HepG2 (cell line): ENCODE measurements around the gene HNRNPAB. TPM values are rescaled to one million over a fixed set of nuclear protein-coding genes. Genes with fewer than 3 reads are reported as not detected.

ENCODE experiments used
- ATAC-seq: fragments of 200-7000 bp; cut with Tn5 transposase; 3 replicates; pipeline ENCODE4 v1.9.1; 2020; ENCODE audit warnings: mild to moderate bottlenecking, moderate library complexity
- BruUV-seq: library from RNA; stranded (reverse); fragments of 400-500 nt; replicated peaks from 2 replicates; lab custom pipeline; 2021; lab: Mats Ljungman, UMichigan
- CTCF ChIA-PET: fragments of 300-600 bp; formaldehyde crosslinking; extraction: SDS; loops from one replicate; lab custom pipeline; 2021; ENCODE audit warnings: low total read pairs, inconsistent platforms, low intra/inter-chr PET ratio; lab: Yijun Ruan, JAX
- POLR2A ChIA-PET: fragments of 350-600 bp; sonication (Branson Sonifier 250); formaldehyde crosslinking; loops from one replicate; lab custom pipeline; 2020; ENCODE audit warnings: antibody characterized with exemption, inconsistent platforms; lab: Yijun Ruan, JAX
- DNase-seq: peaks from one replicate; pipeline ENCODE4 v3.0.0-alpha.2; 2015; ENCODE audit warnings: low spot score
- FAIRE-seq: peaks from 3 replicates; lab custom pipeline; 2011; peaks lifted over from hg19 to GRCh38; lab: Jason Lieb, UNC
- H2AFZ ChIP-seq: one replicate; pipeline ENCODE4 v1.6.1; 2011; ENCODE audit warnings: low read length, inconsistent platforms
- H3K27ac ChIP-seq: fragments of 300-600 bp; 3 replicates; pipeline ENCODE4 v1.8.0; 2011; ENCODE audit warnings: mixed run types, mild to moderate bottlenecking, mixed read lengths, low read length, inconsistent platforms; ENCODE audit not compliant: insufficient read depth; ENCODE audit errors: extremely low read length
- H3K27me3 ChIP-seq, 2 experiments: fragments of 200-600 bp in 1 of 2; 2 replicates in 1 of 2; 3 replicates in 1 of 2; pipeline versions ENCODE4 v1.6.0 to v1.8.0; 2011; ENCODE audit warnings: low read length in 2 of 2, mild to moderate bottlenecking in 2 of 2, moderate library complexity in 2 of 2, inconsistent platforms in 1 of 2; ENCODE audit not compliant: insufficient read depth in 2 of 2, control insufficient read depth in 1 of 2
- H3K36me3 ChIP-seq, 2 experiments: fragments of 200-600 bp in 1 of 2; replicated peaks in 1 of 2; 2 replicates in 1 of 2; 3 replicates in 1 of 2; pipeline versions ENCODE4 v1.5.1 to v1.8.0; 2011; ENCODE audit warnings: low read length in 2 of 2, inconsistent platforms in 1 of 2; ENCODE audit not compliant: insufficient read depth in 2 of 2, control insufficient read depth in 1 of 2
- H3K4me1 ChIP-seq: 2 replicates; pipeline ENCODE4 v1.5.1; 2012; ENCODE audit warnings: low read length, inconsistent platforms; ENCODE audit not compliant: insufficient read depth
- H3K4me2 ChIP-seq: 2 replicates; pipeline ENCODE4 v1.6.0; 2011; ENCODE audit warnings: low read depth, low read length, inconsistent platforms
- H3K4me3 ChIP-seq, 3 experiments: fragments of 200-600 bp in 1 of 3; sonication (generic), shearing (Covaris generic) in 1 of 3; replicated peaks in 1 of 3; 2 replicates each; pipeline ENCODE4 v1.5.1; 2011 to 2016; ENCODE audit warnings: low read length in 3 of 3, inconsistent platforms in 2 of 3, low read depth in 2 of 3, mild to moderate bottlenecking in 2 of 3, control low read depth in 1 of 3, mixed read lengths in 1 of 3; ENCODE audit not compliant: insufficient read depth in 1 of 3
- H3K79me2 ChIP-seq: one replicate; pipeline ENCODE4 v1.6.1; 2011; ENCODE audit warnings: low read length, inconsistent platforms; ENCODE audit not compliant: insufficient read depth
- H3K9ac ChIP-seq: 2 replicates; pipeline ENCODE4 v1.6.0; 2011; ENCODE audit warnings: mild to moderate bottlenecking, low read depth, low read length, inconsistent platforms; ENCODE audit not compliant: insufficient read depth
- H3K9me3 ChIP-seq: 2 replicates; pipeline ENCODE4 v1.5.1; 2012; ENCODE audit warnings: mild to moderate bottlenecking, low read length
- H4K20me1 ChIP-seq: 2 replicates; pipeline ENCODE4 v1.6.0; 2011; ENCODE audit warnings: inconsistent platforms, mild to moderate bottlenecking, low read length, moderate library complexity; ENCODE audit not compliant: insufficient read depth
- KMT2B ChIP-seq: IDR thresholded peaks from 2 replicates; pipeline ENCODE4 v1.6.1; 2016; ENCODE audit warnings: missing genetic modification reagents, missing compliant biosample characterization
- MXI1 ChIP-seq: IDR thresholded peaks from 3 replicates; pipeline ENCODE4 v1.6.1; 2012; ENCODE audit warnings: low read depth, low read length, inconsistent platforms, borderline replicate concordance
- SETDB1 ChIP-seq: sonication (generic); formaldehyde crosslinking; IDR thresholded peaks from 2 replicates; pipeline ENCODE4 v1.5.1; 2020; ENCODE audit warnings: missing genetic modification reagents, mild to moderate bottlenecking, borderline replicate concordance
- TIGD3 ChIP-seq: sonication (generic); formaldehyde crosslinking; IDR thresholded peaks from 2 replicates; pipeline ENCODE4 v1.5.1; 2020; ENCODE audit warnings: mild to moderate bottlenecking, missing genetic modification reagents, borderline replicate concordance
- ZFAT ChIP-seq: sonication (generic); formaldehyde crosslinking; conservative IDR thresholded peaks from 2 replicates; pipeline ENCODE4 v1.8.1; 2023; ENCODE audit warnings: missing genetic modification reagents, inconsistent platforms
- ZMAT3 ChIP-seq: sonication (generic); formaldehyde crosslinking; conservative IDR thresholded peaks from 2 replicates; pipeline ENCODE4 v1.7.0; 2021; ENCODE audit warnings: missing genetic modification reagents
- ZNF292 ChIP-seq: sonication (generic); formaldehyde crosslinking; IDR thresholded peaks from 2 replicates; pipeline ENCODE4 v1.8.1; 2022; ENCODE audit warnings: mild to moderate bottlenecking, low read depth, missing genetic modification reagents, borderline replicate concordance
- ZNF83 ChIP-seq: sonication (generic); formaldehyde crosslinking; IDR thresholded peaks from 2 replicates; pipeline ENCODE4 v1.4.0; 2020; ENCODE audit warnings: missing genetic modification reagents, mild to moderate bottlenecking, borderline replicate concordance
- WGBS: methylation state at CpG from one replicate; pipeline ENCODE4 v1.1.6; 2017; ENCODE audit warnings: low lambda C conversion rate; 5-methylcytosine and 5-hydroxymethylcytosine counted together
- in situ Hi-C: cut with HindIII; loops from 2 replicates; pipeline ENCODE4 v1.10.0; 2017; ENCODE audit warnings: low pct_unique_long_range_greater_than_20kb; ENCODE audit not compliant: extremely low pct_ligation_motif_present
- intact Hi-C: fragments of 100-400 bp; cut with micrococcal nuclease; formaldehyde crosslinking; loops from one replicate; pipeline ENCODE4 v1.10.0; 2022; ENCODE audit not compliant: unreplicated experiment
- polyA plus RNA-seq, 8 experiments: library from polyadenylated mRNA; depleted of rRNA in 3 of 8; stranded (reverse) in 7 of 8; unstranded in 1 of 8; fragments of >200 nt; fragmentation: Illumina TruSeq in 4 of 8; extraction: Trizol in 4 of 8; gene quantifications; 2 replicates each; pipeline versions ENCODE4 v1.2.1 to v1.2.3, GENCODE V29; 2011 to 2016; ENCODE audit warnings: low read depth in 4 of 8, missing spikeins in 1 of 8, mixed read lengths in 1 of 8; ENCODE audit not compliant: insufficient read depth in 1 of 8
- total RNA-seq, 5 experiments: library from RNA; depleted of rRNA; stranded (reverse); fragments of >200 nt; fragmentation: Illumina TruSeq; extraction: Trizol; gene quantifications; 2 replicates each; pipeline ENCODE4 v1.2.3, GENCODE V29; 2016; ENCODE audit warnings: low read depth in 1 of 5

The HNRNPAB gene
- total and polyA plus RNA-seq, 2 of the 13 experiments (the other 11 are each of a cell fraction or from before 2014, with no cell fraction given): 62.6 to 111 TPM

GRCh38 chr5:178162481-178162880, 41.9 kb upstream of the HNRNPAB start:
- POLR2A ChIA-PET: no interaction called here
- in situ Hi-C loops: no loop called here

More at GRCh38 chr5:178162481-178162880, 41.9 kb upstream of the HNRNPAB start:
- Histone ChIP-seq H3K27me3 (peaks cover 2 to 28% of the 10 kb centered on the region in 2 experiments; a peak in 4 of 5 replicates), H3K36me3 (no peaks in the 10 kb centered on the region), H2AFZ (no peak overlapping the region), H3K9ac (no peak overlapping the region), H3K27ac (no peak overlapping the region), H3K79me2 (no peaks in the 10 kb centered on the region), H3K9me3 (no peaks in the 10 kb centered on the region), H3K4me2 (no peak overlapping the region), H3K4me3 (no peak overlapping the region), H4K20me1 (no peaks in the 10 kb centered on the region), H3K4me1 (peaks cover 9% of the 10 kb centered on the region)
- DNase-seq (no peak), FAIRE-seq (no peak), ATAC-seq (no peak)
- TF ChIP-seq TIGD3 (CRISPR knock-in tag): no peak
- no peak for TF ChIP-seq ZNF292 (CRISPR knock-in tag)
- TF ChIP-seq SETDB1 (CRISPR knock-in tag): no peak
- no peak for TF ChIP-seq ZFAT
- TF ChIP-seq ZNF83 (CRISPR knock-in tag): no peak
- TF ChIP-seq KMT2B (CRISPR knock-in tag): no peak
- no peak for TF ChIP-seq ZMAT3 (CRISPR knock-in tag)
- no peak for TF ChIP-seq MXI1
- no TSS peak for BruUV-seq
- WGBS: 19% methylated on average over 6 of the region's 9 CpGs
- intact Hi-C loops: loop anchor here (5.0 kb wide), 1 partner anchor 185 kb away; no protein-coding TSS in a partner anchor
- CTCF ChIA-PET: no interaction called here
